HG03095 (cell line): ENCODE data around the gene PIEZO1.

Experiments used
- ATAC-seq: cut with Tn5 transposase; IDR thresholded peaks from one replicate; pipeline ENCODE4 v1.9.1; 2021; ENCODE audit warnings: moderate library complexity; ENCODE audit not compliant: unreplicated experiment

PIEZO1 gene

DNA sequence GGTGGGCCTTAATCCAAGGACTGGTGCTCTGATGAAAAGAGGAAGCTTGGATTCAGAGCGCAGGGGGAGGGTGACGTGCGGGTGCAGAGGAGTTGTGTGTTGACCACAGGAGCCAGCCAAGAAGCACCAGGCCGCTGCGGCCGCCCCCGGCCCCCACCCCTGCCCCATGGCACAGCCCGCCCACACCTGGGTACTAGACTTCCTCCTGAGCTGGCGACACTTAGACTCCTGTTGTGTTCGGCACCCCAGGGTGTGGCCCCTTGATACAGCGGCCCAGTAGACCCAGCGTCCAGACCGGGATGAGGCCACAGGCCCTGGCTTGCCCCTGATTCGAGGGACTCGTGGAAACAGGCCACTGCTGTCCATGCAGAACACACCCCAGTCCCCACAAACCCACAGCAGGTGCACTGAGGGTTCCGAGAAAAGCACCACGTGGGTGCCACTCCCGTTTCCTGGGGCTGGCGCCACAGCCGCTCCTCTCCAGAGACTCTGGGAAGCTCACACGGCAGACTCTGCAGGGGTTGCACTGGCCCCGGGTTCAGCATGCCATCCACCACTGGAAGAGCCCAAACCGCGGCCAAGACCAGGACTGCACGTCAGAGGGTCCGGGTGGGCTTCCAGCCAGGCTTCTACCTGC is 93.0 kb downstream of the PIEZO1 start:
- no peak for ATAC-seq

DNA sequence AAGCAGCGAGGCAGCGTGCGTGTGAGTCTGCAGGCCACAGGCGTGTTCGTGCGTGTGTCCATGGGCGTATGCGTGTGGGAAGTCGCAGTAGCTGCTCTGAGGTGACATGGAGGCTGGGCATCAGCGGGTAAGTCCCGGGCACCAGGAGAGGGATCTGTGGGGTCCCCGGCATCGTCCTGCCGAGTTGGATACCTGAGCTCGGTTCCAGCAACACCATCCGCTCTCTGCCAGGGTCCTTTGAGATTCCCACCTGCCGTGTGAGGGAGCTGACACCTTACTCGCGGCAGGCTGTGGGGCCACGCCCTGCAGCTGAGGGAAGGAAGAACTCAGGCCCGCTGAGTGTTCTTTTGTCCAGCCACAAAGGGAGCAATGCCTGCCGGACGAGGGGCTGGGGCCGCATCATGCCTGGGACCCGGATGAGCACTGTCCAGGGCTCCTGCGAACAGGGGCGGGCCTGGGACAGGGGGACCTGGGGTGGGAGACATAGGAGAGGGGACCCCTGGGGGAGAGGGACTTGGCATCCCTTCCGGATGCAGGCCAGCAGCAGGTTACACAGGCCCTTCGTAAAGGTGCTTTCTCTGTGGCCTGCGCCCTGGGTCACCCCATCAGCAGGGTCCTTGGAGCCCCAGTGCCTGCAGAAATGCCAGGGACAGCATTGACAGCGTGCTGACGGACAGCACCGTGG is 93.7 kb downstream of the PIEZO1 start:
- no peak for ATAC-seq

DNA sequence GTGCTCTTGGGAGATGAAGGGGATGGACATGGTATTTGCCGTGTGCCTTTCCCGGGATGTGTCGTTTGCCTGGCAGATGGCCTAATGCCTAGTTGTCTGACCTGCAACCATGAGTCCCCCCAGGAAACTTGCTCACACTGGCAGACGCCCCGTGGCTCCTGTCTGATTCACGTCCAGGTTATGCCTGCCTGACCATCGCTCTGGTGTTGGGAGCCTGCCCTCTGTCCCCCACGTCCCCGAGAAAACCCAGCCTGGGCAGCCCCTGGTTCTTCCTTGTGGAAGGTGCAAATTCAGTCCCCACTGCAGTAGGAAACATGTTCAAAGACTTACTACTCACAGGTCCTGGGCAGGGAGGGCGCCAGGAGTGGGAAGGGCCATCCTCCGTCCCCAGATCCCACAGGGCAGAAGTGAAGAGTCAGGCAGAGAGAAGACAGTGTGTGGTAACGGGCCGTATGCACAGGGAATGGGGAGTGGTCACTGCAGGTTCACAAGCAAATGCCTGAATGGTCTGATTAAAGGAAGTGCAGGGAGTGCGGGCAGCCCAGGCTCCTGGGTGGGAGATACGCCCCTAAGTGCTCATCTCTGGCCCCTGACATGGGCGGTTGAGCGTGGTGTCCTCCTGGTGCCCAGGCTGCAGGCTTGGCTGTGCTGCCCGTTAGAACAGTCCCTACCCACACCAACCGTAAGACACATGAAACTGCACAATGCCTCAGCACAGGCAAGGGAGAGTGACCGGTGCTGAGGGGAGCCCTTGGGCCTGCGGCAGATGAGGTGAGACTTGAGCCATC is 94.5 kb downstream of the PIEZO1 start:
- ATAC-seq, result no peak

DNA sequence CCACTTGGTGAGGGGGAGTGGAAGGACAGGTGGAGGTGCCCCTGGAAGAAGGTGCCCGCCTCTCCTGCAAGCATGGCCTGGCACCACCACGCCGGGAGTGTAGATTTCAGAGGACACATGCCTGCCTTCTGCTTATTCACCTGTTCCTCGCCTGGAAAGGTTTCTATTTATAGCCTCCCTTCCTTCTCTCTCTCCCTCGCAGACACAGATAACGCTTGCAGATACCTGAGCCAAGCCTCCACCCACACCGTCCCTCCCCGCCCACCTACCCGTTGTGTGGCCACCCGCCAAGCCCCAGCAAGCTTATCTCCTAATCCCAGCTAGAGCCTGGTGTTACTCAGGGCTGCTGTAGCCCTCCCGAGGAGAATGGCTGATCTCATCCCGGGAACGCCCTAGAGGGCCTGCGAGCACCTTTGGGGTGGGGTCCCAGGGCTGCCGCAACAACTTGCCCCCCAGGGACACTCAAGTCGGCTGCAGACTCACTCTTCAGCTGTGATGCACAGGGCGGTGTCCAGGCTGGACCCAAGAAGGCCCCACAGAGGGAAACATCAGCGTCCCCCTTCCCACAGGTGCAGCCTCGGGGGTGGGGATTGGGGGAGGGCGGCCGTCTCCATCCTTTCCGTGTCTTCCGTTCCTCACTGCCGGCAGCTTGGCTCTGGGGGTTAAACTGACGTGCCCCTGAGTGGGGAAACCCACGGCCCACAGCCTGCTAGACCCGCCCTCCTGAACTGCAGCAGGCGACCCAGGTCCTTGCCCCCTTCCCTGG is 96.8 kb downstream of the PIEZO1 start:
- no peak for ATAC-seq

DNA sequence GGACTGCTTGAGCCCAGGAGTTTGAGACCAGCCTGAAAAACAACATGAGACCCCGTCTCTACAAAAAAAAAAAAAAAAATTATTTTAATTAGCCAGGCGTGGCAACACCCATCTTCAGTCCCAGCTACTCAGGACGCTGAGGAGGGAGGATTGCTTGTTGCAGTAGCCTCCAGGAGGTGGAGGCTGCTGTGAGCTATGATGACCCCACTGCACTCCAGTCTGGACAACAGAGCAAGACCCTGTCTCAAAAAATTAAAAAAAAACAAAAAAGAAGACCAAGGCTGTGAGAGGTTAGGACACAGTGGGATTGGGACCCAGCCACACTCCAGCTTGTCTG is 97.4 kb downstream of the PIEZO1 start:
- no peak for ATAC-seq

DNA sequence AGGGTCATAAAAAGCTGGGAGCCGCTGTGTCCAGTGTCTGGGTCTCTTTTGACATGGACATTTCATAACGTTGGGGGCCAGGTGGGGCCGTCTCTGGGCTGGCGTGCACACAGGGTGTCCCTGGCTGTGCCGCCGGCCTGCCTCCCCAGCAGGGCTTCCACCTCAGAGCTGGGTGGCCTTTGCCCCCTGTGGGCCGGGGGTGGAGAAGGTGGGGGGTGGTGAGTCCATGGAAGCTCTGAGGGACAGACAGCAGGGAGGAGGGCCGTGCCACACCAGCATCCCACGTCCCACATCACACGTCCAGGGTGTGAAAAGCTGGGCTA is 97.8 kb downstream of the PIEZO1 start:
- ATAC-seq, result no peak

DNA sequence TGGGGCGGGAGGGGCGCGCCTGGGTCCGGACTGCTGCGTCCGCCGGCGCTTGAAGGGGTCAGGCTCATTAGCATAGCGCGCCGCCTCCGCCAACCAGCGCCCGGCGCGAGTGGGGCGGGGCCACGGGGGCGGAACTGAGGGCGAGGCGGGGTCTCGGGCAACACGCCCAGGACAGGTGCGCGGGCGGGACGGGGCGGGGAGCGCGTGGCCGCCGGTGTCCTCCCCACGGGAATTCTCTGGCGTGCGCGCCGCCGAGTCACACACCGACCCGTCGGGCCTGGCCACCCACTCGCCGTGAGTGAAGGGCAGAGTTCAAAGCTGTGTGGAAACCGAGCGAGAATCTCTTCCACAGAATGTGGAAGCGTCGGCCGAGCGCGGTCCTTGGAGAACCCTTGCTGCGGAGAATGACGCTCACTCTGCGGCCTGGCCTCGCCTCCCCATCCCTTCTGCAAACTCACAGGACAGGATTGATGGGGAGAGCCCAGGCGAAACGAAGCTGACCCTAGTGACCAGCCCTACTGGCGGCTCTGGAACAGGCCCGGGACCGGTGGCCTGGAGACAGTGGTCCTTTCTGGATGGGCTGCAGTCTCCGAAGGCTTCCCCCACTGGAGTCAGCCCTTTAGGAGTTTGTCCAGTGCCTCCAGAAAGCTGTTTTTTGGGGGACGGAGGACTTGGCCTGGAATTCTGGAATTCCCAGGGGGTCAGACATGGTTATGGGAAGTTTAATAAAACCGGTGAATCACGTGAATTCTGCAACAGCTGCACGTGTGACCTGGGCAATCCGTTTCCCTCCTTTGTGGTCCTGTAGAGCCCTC is 98.4 kb downstream of the PIEZO1 start, which contains the start of gene SNAI3:
Gene SNAI3, minus strand, starts transcription at position 69 of the 815 bp plus-strand sequence. CDS start 101 bp downstream, outside the sequence.
- peak; percentile 61 for ATAC-seq

DNA sequence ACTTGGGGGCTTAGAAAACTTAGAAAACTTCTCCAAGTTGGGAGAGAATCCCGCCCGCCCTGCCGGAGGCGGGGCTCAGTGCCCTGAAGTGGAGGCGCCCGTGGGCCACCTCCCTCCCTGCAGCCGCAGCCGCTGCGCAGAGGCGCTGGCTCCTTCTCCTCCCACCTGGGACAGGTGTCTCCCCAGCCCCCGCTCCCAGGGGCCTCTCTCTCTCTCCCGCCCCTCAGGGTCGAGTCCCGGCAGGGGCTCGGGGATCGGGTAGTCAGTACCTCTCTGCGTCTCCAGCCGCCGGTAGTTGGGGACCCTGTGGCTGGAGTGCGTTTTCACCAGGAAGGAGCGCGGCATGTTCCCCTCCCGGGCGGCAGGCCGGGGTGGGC is 99.0 kb downstream of the PIEZO1 start:
- ATAC-seq, result peak; percentile 6

DNA sequence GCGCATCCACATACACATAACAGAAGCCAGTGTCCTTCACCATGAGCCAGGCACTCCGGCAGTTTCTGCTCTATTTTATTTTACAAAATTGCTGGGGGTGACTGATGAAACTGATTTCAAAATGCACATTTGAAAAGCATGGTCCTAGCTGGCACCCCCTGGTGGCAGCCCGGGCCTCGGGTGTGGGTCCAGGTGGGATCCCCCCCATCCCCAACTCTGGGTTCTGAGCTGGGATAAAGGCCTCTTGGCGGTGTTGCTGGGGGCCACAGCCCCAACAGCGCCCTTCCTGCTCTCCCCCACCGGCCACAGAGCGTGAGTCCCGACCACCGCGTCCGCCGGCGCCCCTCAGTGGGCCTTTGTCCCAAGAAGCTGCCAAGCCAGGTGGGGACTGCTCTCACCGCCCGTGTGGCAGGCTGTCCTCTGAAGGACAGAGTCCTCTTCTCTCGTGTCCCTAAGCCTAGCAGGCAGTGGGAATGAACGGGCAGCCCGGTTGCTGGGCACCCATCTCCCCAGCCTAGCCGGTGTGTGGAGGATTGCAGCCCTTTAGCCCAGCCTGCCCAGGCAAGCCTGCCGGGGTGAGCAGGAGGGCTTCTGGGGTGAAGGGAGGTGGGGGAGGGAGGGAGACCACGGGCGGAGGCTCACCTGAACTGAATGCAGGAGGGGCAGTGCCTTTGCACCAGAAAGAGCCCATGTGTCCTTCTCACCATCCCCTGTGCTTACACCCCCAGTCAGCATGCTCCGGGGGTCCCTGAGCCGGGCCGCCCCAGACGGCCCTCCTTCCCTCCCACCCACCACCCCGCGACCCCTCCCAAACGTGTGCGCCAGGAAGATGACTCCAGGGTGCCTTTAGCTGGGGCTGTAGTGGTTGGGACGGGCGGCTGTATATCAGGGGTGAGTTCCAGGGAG is 99.6 kb downstream of the PIEZO1 start:
- no peak for ATAC-seq

DNA sequence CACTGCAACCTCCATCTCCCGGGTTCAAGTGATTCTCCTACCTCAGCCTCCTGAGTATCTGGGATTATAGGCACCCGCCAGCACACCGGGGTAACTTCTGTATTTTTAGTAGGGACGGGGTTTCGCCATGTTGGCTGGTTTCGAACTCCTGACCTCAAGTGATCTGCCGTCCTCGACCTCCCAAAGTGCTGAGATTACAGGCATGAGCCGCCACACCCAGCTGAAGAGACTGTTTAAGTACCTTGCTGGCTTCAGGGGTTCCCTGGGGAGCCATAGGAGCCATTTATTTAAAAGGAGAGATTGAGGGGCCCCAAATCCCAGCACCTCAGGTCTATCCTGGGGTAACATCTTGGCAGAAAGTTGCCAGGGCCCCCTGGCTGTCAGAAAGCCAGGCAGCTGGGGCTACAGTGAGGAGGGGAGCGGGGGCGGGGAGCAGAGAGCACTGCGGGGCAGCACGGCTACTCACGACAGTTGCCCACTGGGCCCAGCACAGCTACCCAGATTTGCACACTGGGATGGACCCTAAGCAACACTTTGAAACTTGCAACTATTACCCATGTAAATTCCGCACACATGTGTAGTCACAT is 100.4 kb downstream of the PIEZO1 start:
- ATAC-seq, result no peak

DNA sequence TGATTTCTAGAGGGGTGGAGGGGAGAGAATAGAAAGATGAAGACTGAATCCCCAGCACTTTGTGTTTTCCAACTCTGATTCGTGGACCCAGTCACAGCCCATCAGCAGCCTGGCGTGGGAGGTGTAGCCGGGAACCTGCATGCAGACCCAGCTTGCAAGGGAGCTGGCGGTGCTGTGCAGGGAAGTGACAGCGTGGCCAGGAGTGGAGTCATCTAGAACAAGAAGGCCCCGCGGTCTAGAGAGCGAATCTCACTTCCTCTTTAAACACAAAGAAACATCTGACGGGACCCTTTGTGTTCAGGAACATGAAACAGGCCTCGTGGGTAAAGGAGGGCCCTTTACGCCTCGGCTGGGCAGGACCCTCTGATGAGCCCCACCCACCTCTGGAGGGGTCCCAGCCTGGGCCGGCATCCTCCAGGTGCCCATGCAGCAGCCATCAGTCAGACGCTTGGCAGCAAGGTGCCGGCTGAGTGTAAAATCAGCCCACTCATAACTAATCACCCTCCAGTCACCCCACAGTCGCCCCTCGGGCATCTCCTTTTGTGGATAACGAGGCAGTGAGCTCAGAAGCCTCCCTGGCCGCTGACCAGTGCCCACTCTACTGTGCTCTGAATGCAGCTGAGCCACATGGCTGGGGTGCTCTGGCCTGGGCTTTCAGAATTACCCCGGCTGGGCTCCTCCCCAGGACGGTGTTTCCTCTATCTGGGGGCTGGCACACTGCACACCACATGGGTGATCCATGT is 103.1 kb downstream of the PIEZO1 start:
- peak; percentile 66 for ATAC-seq

DNA sequence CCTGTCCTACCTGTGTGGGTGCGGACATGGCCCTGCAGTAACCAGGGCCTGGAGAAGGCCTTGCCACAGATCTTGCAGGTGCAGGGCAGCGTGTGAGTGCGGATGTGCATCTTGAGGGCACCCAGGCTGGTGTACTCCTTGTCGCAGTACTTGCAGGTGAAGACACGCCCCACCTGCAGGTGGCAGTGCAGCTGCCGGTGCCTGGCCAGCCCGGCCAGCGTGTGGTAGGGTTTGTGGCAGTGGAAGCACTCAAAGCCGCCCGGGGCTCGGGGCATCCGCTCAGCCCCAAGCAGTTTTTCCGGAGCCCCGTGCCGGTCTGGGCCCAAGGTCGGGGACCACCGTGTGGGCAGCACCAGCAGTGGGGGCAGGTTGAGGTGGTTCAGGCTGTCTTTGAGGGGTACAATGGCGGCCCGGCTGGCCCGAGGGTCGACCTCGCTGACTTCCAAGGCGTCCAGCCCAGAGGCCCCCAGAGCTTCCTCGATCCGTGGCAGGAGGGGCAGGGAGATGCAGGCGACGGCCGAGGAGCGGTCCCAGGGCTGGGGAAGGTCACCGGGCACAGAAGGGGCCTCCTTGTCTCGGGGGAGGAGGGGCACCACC is 103.8 kb downstream of the PIEZO1 start:
- ATAC-seq, result no peak

DNA sequence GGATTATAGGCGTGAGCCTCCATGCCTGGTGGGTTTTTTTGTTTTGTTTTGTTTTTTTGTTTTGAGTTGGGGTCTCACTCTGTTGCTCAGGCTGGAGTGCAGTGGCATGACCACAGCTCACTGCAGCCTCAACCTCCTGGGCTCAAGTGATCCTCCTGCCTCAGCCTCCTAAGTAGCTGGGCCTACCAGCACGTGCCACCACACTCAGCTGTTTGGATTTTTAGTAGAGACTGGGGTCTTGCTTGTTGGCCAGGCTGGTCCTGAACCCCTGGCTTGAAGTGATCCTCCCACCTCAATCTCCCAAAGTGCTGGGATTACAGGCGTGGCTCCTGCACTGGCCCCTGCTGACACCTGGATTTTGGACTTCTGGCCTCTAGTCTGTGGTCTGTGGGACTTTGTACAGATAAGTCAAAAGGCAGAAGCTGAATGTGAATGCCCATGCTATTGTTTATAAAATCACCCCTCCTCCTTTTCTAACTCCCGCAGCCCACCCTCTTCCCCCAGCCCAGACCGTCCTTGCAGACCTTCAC is 104.4 kb downstream of the PIEZO1 start:
- ATAC-seq, result no peak

DNA sequence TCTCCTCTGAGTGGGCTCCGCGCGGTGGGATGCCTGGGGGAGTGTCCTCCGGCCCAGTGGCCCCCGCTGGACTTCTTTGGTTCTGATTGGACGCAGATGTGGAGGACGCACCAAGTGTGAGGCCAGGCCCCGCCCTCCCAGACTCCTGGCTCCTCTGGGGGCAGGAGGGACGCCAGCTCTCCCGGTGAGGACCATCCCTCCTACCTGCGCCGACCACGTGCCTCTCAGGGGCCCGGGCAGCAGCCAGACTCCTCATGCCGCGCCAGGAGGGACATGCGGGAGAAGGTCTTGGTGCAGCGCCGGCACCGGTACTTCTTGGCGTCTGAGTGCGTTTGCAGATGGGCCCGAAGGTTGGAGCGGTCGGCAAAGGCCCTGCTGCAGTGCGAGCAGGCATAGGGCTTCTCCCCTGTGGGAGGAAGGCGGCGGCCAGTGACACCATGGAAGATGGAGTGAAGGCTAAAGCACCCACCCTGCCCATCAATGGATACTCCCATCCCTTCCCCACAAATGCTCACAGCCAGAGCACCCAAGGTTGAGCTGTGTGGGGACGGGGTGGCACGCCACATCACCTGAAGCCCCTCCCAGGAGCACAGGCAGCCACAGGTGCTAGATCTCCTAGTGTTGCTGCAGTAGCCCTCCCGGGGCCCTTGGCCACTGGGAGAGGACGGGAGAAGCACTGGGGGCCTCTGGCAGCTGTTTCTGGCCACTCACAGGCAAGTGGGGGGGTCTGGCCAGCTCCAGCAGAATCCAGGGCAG is 106.6 kb downstream of the PIEZO1 start:
- ATAC-seq, result no peak

DNA sequence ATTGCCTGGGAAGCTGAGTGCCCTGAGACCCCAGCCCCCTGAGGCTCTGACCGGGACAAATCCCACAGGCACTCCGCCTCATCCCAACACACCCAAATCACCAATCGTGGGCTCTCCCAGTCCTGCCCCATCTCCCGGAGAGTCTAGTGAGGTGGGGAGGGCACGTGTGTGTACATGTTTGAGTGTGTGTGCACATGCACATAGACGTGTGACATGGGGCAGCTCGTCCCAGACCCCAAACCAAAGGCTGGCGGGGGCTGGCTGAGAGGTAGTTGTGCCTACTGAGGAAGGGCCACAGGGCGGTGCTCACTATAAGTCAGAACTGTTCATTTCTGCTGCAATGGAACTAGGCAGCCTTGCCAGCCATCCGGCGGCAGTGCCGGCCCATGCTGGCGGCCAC is 107.3 kb downstream of the PIEZO1 start:
- no peak for ATAC-seq

DNA sequence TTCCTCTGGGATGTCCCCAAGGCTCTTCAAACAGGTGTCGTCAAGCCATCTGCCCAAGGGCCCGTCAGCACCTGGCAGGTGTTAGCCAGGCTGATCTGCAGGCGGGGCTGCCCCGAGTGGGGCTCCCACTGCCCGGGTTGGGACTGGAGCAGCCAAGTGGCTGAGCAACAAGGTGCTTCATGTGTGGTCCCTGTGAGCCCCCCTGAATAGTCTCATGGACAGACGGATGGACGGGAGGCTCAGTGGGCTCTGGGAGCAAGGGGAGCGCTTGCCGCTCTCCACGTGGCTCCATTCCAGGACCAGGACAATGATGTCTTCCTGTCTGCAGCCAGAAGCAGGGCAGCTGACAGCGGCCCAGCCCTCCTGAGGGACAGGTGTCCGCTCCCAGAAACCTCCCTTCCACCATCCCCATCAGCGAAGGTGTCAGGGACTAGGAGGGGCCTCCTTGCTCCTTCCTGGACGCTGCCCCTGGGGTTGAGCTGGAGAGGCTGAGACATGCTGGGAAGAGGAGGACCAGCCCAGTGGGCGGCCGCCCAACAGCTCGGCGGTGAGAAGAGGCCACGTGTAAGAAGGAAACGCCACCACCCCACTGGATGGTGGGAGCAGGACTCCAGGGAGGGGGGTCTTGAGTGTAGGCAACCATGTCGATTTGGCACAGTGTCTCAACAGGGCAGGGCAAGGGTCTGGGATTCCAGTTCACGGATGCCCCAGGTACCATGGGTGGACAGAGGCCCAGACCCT is 108.3 kb downstream of the PIEZO1 start:
- no peak for ATAC-seq
